Measurements from ENCODE around the gene CYP1A2. TPM values are rescaled to one million over a fixed set of nuclear protein-coding genes. Genes with fewer than 3 reads are reported as not detected.

The CYP1A2 gene
- total and polyA plus RNA-seq, 5 donors from 2014 or later, result not detected

DNA sequence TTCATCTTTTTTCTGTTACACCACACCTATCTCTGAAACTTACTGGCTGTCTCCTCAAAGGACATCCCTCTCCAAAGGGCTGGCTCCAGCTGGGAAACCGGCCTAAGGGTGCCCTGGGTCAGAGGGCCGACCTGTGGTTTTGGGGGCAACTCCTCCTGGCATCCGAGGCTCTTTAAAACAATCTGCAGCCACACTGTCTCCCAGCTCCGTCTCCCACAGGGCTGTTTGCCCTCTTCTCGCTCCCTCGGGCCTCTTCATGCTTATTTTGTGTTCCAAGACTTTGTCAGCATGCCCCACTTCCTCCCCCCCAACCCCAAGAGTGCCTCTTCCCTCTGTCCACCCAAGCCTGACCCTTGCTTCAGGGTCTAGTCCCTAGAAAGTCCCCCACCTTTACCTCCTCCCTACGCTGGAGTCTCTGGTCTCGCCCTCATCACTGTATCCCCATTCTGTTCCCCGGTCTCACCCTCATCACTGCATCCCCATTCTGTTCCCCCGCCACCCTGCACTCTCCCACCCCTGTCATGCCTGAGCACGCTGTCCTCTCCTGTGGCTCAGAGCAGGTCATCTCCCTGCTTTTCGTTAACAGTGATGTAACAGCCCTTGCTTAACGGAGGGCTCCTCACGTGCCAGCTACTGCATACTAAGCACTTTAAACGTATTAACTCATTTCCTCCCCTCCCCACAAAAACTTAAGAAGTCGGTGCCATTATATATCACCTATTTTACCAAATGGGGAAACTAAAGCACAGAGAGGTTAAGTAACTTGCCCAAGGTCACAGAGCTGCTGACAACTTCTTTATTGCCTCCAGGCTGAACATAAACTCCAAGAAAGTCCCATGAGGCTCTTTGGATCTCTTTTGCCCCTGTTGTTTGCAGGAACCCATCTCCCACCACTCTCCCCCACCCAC, 32.1 kb downstream of the CYP1A2 start:
- Histone ChIP-seq H3K27ac (ENCODE audit: insufficient read depth, low read length, poor library complexity, severe bottlenecking) (peak overlapping the region; percentile 95), H3K27me3 (ENCODE audit: control insufficient read depth, insufficient read depth, low read length) (no peaks in the 10 kb centered on the region), H3K36me3 (ENCODE audit: control insufficient read depth, insufficient read depth, low read length) (no peaks in the 10 kb centered on the region), H3K4me1 (ENCODE audit: control insufficient read depth, insufficient read depth, low read length, poor library complexity, severe bottlenecking) (peaks cover 88% of the 10 kb centered on the region), H3K4me3 (ENCODE audit: low read depth, low read length) (peak overlapping the region; percentile 92), H3K9me3 (ENCODE audit: control insufficient read depth in 2 of 2, low read length in 2 of 2) (no peaks in the 10 kb centered on the region)
- Mint-ChIP-seq H3K4me3 (peak overlapping the region; percentile 94 to 98 (median 96)), H3K27ac (peak overlapping the region; percentile 94 to 100 (median 99)), H3K27me3 (peaks cover 8% of the 10 kb centered on the region), H3K36me3 (peaks cover 11% of the 10 kb centered on the region), H3K9me3 (no peaks in the 10 kb centered on the region), H3K4me1 (peaks cover 23 to 75% (median 53%) of the 10 kb centered on the region in 4 donors)
- ATAC-seq (ENCODE audit: low read depth in 2 of 2) (peak; percentile 28 to 35), DNase-seq (peak in 2 of 3 donors; percentile 64 to 89)

GRCh38 chr15:74781431-74782258, 33.0 kb downstream of the CYP1A2 start, which contains the start of gene CSK:
Gene CSK (plus strand): TSS chr15:74782080. CDS start chr15:74798298, 16,218 bp downstream.
- no peaks in the 10 kb centered on the region for H3K9me3 ChIP-seq (ENCODE audit: control insufficient read depth in 2 of 2, low read length in 2 of 2)
- H3K27me3 Mint-ChIP-seq, result peaks cover 8% of the 10 kb centered on the region
- H3K27ac ChIP-seq (ENCODE audit: insufficient read depth, low read length, poor library complexity, severe bottlenecking), result peak within 1 kb of the TSS; percentile 95
- ATAC-seq (ENCODE audit: low read depth in 2 of 2) (peak; percentile 62 to 63), DNase-seq (peak; percentile 76 to 83 (median 82))
- peak within 1 kb of the TSS; percentile 94 to 98 (median 96) for H3K4me3 Mint-ChIP-seq
- peak within 1 kb of the TSS; percentile 97 to 100 (median 99) for H3K27ac Mint-ChIP-seq
- peaks cover 13% of the 10 kb centered on the region for H3K36me3 Mint-ChIP-seq
- peak within 1 kb of the TSS; percentile 92 for H3K4me3 ChIP-seq (ENCODE audit: low read depth, low read length)
- peaks cover 23 to 75% (median 50%) of the 10 kb centered on the region in 4 donors for H3K4me1 Mint-ChIP-seq
- no peaks in the 10 kb centered on the region for H3K9me3 Mint-ChIP-seq
- H3K27me3 ChIP-seq (ENCODE audit: control insufficient read depth, insufficient read depth, low read length), result no peaks in the 10 kb centered on the region
- no peaks in the 10 kb centered on the region for H3K36me3 ChIP-seq (ENCODE audit: control insufficient read depth, insufficient read depth, low read length)
- peaks cover 90% of the 10 kb centered on the region for H3K4me1 ChIP-seq (ENCODE audit: control insufficient read depth, insufficient read depth, low read length, poor library complexity, severe bottlenecking)

- peaks cover 9% of the 10 kb centered on the region for H3K27me3 Mint-ChIP-seq
- peaks cover 13% of the 10 kb centered on the region for H3K36me3 Mint-ChIP-seq
- H3K9me3 ChIP-seq (ENCODE audit: control insufficient read depth in 2 of 2, low read length in 2 of 2), result no peaks in the 10 kb centered on the region
Measured at GRCh38 chr15:74782259-74783071, 33.8 kb downstream of the CYP1A2 start.

DNA sequence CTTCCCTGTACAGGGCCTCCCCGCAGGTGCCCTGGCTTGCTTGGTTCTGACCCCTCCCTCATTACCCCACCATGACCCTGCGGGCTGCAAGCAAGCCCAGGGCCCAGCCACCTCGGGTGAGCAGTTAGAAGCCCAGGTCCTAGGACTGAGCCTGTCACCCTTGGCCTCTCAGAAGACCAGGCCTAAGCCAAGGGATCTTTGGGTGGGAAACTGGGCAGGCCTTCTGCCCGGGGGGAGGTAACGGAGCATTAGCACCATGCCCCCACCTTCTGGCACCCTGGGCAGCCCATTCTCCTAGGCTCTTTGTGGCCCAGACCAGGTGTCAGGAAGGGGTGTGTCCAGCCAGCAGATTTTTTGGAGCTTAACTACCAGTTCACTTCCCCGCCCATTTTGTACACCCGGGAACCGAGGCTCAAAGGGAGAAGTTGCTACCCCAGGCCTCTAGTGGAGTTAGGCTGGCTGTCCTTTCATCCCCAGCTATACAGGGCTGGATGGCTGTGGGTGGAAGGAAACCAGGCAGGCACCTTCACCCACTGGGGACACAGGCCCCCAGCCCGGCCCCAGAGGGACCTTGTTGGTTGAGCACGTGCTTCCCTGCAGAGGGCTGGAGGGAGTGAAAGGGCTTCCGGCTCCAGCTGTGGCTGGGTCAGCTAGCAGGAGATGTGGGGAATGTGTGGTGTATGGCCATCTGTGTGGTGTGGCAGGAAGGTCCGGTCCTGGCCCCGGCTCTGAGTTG, 34.6 kb downstream of the CYP1A2 start:
- H3K27ac Mint-ChIP-seq, result peak overlapping the region; percentile 92 to 100 (median 97)
- peak in 1 of 3 donors; percentile 74 for DNase-seq
- no peaks in the 10 kb centered on the region for H3K9me3 Mint-ChIP-seq
- peaks cover 22 to 75% (median 46%) of the 10 kb centered on the region in 4 donors for H3K4me1 Mint-ChIP-seq
- H3K27me3 Mint-ChIP-seq, result peaks cover 12% of the 10 kb centered on the region
- Histone ChIP-seq H3K4me1 (ENCODE audit: control insufficient read depth, insufficient read depth, low read length, poor library complexity, severe bottlenecking) (peaks cover 90% of the 10 kb centered on the region), H3K36me3 (ENCODE audit: control insufficient read depth, insufficient read depth, low read length) (no peaks in the 10 kb centered on the region), H3K4me3 (ENCODE audit: low read depth, low read length) (peak overlapping the region; percentile 85), H3K27ac (ENCODE audit: insufficient read depth, low read length, poor library complexity, severe bottlenecking) (peak overlapping the region; percentile 95), H3K27me3 (ENCODE audit: control insufficient read depth, insufficient read depth, low read length) (no peaks in the 10 kb centered on the region), H3K9me3 (ENCODE audit: control insufficient read depth in 2 of 2, low read length in 2 of 2) (no peaks in the 10 kb centered on the region)
- H3K4me3 Mint-ChIP-seq, result peak overlapping the region; percentile 89 to 95 (median 94)
- no peak for ATAC-seq (ENCODE audit: low read depth in 2 of 2)
- H3K36me3 Mint-ChIP-seq, result peaks cover 13% of the 10 kb centered on the region

More at GRCh38 chr15:74782259-74783071, 33.8 kb downstream of the CYP1A2 start:
- H3K4me3 ChIP-seq (ENCODE audit: low read depth, low read length), result peak overlapping the region; percentile 85
- peak overlapping the region; percentile 89 to 95 (median 94) for H3K4me3 Mint-ChIP-seq
- no peaks in the 10 kb centered on the region for H3K9me3 Mint-ChIP-seq
- peak overlapping the region; percentile 95 for H3K27ac ChIP-seq (ENCODE audit: insufficient read depth, low read length, poor library complexity, severe bottlenecking)
- peak; percentile 34 to 40 for ATAC-seq (ENCODE audit: low read depth in 2 of 2)
- no peaks in the 10 kb centered on the region for H3K36me3 ChIP-seq (ENCODE audit: control insufficient read depth, insufficient read depth, low read length)
- peak overlapping the region; percentile 92 to 100 (median 97) for H3K27ac Mint-ChIP-seq
- H3K4me1 ChIP-seq (ENCODE audit: control insufficient read depth, insufficient read depth, low read length, poor library complexity, severe bottlenecking), result peaks cover 90% of the 10 kb centered on the region
- H3K4me1 Mint-ChIP-seq, result peaks cover 23 to 75% (median 47%) of the 10 kb centered on the region in 4 donors
- peak; percentile 66 to 84 (median 69) for DNase-seq
- no peaks in the 10 kb centered on the region for H3K27me3 ChIP-seq (ENCODE audit: control insufficient read depth, insufficient read depth, low read length)

DNA sequence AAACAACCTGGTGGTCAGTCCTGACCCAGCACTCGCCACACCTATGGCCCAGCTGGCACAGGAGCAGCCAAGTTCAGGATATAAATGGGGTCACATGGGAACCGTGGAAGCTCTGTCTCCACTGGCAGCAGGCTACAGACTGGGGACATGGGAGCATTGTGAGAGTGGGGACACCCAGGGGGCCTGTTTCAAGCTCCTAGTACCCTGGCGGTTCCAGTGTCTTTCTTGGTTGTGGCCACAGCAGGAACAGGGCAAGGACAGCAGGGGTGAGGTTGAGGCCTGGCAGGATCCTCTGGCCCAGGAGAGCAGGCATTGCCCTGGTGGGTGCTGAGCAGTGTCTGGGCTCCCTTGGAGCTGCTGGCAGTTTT, 35.1 kb downstream of the CYP1A2 start:
- Mint-ChIP-seq H3K27me3 (peaks cover 12% of the 10 kb centered on the region), H3K4me3 (peak overlapping the region; percentile 89 to 95 (median 94)), H3K4me1 (peaks cover 16 to 75% (median 46%) of the 10 kb centered on the region in 4 donors), H3K36me3 (peaks cover 13% of the 10 kb centered on the region), H3K27ac (peak overlapping the region; percentile 92 to 100 (median 97)), H3K9me3 (no peaks in the 10 kb centered on the region)
- Histone ChIP-seq H3K27ac (ENCODE audit: insufficient read depth, low read length, poor library complexity, severe bottlenecking) (peak overlapping the region; percentile 95), H3K9me3 (ENCODE audit: control insufficient read depth in 2 of 2, low read length in 2 of 2) (no peaks in the 10 kb centered on the region), H3K36me3 (ENCODE audit: control insufficient read depth, insufficient read depth, low read length) (no peaks in the 10 kb centered on the region), H3K4me1 (ENCODE audit: control insufficient read depth, insufficient read depth, low read length, poor library complexity, severe bottlenecking) (peaks cover 90% of the 10 kb centered on the region), H3K27me3 (ENCODE audit: control insufficient read depth, insufficient read depth, low read length) (no peaks in the 10 kb centered on the region), H3K4me3 (ENCODE audit: low read depth, low read length) (peak overlapping the region; percentile 85)
- ATAC-seq (ENCODE audit: low read depth in 2 of 2), result no peak
- DNase-seq, result no peak

DNA sequence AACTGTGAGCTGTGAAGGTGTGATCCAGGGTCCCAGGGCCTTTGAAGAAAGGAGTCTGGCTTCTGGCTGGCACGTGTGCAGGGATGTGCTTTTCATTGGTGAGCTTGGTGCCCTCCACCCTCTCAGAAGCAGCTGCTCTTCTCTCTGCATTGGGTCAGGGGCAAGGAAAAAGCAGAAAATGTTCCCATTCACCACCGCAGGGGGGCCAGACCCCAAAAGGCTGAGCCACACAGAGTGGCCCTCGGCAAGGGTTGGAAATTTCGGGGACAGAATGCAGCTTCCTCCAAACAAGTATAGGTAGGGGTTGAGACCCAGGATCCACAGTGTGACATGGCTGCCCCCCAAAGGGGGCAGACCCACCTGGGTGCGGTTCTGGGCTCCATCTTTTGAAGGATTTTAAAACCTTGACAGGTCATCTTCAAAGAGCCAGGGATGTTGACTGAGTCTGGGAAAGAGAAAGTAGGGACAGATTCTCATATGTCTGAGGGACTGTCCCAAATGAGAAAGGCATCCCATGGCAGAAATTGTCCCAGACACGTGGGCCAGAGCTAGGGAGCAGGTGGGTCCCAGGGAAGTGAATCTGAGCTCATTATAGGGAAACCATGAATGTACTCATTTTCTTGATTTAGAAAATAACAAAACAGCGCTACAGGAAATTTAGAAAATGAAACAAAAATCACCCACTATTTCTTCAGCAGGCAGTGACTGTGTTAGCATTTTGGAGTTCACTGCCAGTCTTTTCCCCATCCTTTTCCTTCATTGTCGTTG, 36.0 kb downstream of the CYP1A2 start:
- peak overlapping the region; percentile 85 for H3K4me3 ChIP-seq (ENCODE audit: low read depth, low read length)
- H3K9me3 ChIP-seq (ENCODE audit: control insufficient read depth in 2 of 2, low read length in 2 of 2), result no peaks in the 10 kb centered on the region
- no peaks in the 10 kb centered on the region for H3K27me3 ChIP-seq (ENCODE audit: control insufficient read depth, insufficient read depth, low read length)
- peaks cover 13% of the 10 kb centered on the region for H3K36me3 Mint-ChIP-seq
- H3K27ac ChIP-seq (ENCODE audit: insufficient read depth, low read length, poor library complexity, severe bottlenecking), result peak overlapping the region; percentile 95
- H3K36me3 ChIP-seq (ENCODE audit: control insufficient read depth, insufficient read depth, low read length), result no peaks in the 10 kb centered on the region
- peak overlapping the region; percentile 97 to 100 (median 99) for H3K27ac Mint-ChIP-seq
- peaks cover 12% of the 10 kb centered on the region for H3K27me3 Mint-ChIP-seq
- ATAC-seq (ENCODE audit: low read depth in 2 of 2) (no peak), DNase-seq (peak in 1 of 3 donors; percentile 49)
- H3K4me1 ChIP-seq (ENCODE audit: control insufficient read depth, insufficient read depth, low read length, poor library complexity, severe bottlenecking), result peaks cover 90% of the 10 kb centered on the region
- peak overlapping the region; percentile 89 to 95 (median 94) for H3K4me3 Mint-ChIP-seq
- H3K4me1 Mint-ChIP-seq, result peaks cover 10 to 75% (median 45%) of the 10 kb centered on the region in 4 donors
- no peaks in the 10 kb centered on the region for H3K9me3 Mint-ChIP-seq

Data from CD4-positive, CD25-positive, alpha-beta regulatory T cell (primary cell).